D721Med (cell line): ENCODE data around the gene FARSB.

Experiments used
- DNase-seq: peaks from one replicate; pipeline ENCODE4 v3.0.0; 2011; ENCODE audit warnings: low spot score; ENCODE audit not compliant: insufficient read length
- FAIRE-seq: peaks from 2 replicates; lab custom pipeline; 2011; peaks lifted over from hg19 to GRCh38; lab: Jason Lieb, UNC
- TF ChIP-seq, protein P1 (sequence below): IDR thresholded peaks from 2 replicates; pipeline ENCODE4 v1.5.1; 2012; ENCODE audit warnings: mild to moderate bottlenecking, control low read depth; ENCODE audit not compliant: insufficient read depth; ENCODE audit errors: missing control alignments

The FARSB gene

DNA sequence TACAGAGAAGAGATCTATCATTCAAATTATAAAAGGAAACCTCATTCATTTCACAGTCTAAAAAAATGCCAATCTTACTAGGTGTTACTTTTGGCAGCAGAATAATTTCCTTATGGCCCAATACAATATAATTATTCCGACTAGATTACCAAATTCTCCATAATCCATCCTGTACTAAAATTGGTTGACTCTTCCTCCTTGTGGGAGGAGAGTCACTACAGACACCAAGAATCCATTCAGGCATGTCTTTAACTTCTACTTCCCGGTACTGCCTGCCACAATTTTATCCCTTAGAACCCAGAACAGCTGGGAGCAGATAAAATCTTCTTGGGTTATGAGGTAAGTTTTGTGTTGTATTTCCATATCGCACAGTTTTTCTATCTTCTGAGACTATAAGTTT is 9.9 kb downstream of the FARSB start:
- FAIRE-seq (no peak), DNase-seq (no peak)
- TF ChIP-seq, protein P1, sequence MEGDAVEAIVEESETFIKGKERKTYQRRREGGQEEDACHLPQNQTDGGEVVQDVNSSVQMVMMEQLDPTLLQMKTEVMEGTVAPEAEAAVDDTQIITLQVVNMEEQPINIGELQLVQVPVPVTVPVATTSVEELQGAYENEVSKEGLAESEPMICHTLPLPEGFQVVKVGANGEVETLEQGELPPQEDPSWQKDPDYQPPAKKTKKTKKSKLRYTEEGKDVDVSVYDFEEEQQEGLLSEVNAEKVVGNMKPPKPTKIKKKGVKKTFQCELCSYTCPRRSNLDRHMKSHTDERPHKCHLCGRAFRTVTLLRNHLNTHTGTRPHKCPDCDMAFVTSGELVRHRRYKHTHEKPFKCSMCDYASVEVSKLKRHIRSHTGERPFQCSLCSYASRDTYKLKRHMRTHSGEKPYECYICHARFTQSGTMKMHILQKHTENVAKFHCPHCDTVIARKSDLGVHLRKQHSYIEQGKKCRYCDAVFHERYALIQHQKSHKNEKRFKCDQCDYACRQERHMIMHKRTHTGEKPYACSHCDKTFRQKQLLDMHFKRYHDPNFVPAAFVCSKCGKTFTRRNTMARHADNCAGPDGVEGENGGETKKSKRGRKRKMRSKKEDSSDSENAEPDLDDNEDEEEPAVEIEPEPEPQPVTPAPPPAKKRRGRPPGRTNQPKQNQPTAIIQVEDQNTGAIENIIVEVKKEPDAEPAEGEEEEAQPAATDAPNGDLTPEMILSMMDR = no peak

DNA sequence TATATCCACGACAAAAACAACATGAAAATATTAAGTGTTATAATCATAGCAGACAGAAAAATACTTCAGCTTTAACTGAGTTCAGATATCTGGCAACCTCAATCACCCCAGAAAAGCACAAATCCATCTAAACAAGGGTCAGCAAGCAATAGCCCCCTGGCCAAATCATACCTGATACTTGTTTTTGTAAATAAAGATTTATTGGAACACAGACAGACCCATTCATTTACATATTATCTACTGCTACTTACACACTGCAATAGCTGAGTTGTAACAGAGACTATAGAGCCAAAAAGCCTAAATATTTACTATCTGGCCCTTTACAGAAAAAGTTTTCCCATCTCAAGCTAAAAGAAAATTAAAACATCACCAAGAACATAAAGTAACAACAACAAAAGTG is 12.8 kb downstream of the FARSB start:
- DNase-seq (no peak), FAIRE-seq (no peak)
- TF ChIP-seq, protein P1 = no peak

GRCh38 chr2:222641336-222641735 is 14.6 kb downstream of the FARSB start:
- FAIRE-seq (no peak), DNase-seq (no peak)
- TF ChIP-seq, protein P1 = no peak

- TF ChIP-seq, protein P1 = no peak
- DNase-seq = no peak
- FAIRE-seq = no peak
Measured at GRCh38 chr2:222637067-222637466, 18.8 kb downstream of the FARSB start.

GRCh38 chr2:222635295-222635694 is 20.6 kb downstream of the FARSB start:
- FAIRE-seq (no peak), DNase-seq (no peak)
- TF ChIP-seq, protein P1 = no peak

GRCh38 chr2:222627764-222628163 is 28.1 kb downstream of the FARSB start:
- DNase-seq (no peak), FAIRE-seq (no peak)
- TF ChIP-seq, protein P1 = no peak

GRCh38 chr2:222623756-222624309 is 32.1 kb downstream of the FARSB start:
- FAIRE-seq = no peak
- TF ChIP-seq, protein P1 = no peak
- DNase-seq = no peak
